HG03342 (cell line): ENCODE data around the gene CDH26.
"Not testable (repeated sequence)": the region's sequence is repeated elsewhere in the genome, so short reads cannot be mapped to it uniquely, and the experiment has no call there.

Source experiments
- ATAC-seq: cut with Tn5 transposase; IDR thresholded peaks from one replicate; pipeline ENCODE4 v1.9.1; 2021; ENCODE audit warnings: mild to moderate bottlenecking, moderate library complexity; ENCODE audit not compliant: unreplicated experiment

CDH26 gene

GRCh38 chr20:59940129-59940955, 17.9 kb upstream of the CDH26 start, which contains the start of the genes FAM217B and PPP1R3D:
FAM217B (plus strand) TSS chr20:59940389; CDS start chr20:59943944, 3,555 bp downstream.
PPP1R3D (minus strand) TSS chr20:59940305; CDS start chr20:59939931, 374 bp downstream.
- ATAC-seq, result peak; percentile 95

GRCh38 chr20:59940956-59941294, 17.3 kb upstream of the CDH26 start:
- peak; percentile 2 for ATAC-seq

- no peak for ATAC-seq
These were observed 16.0 kb upstream of the CDH26 start for GRCh38 chr20:59942245-59942644.

- no peak for ATAC-seq
These were observed 13.5 kb upstream of the CDH26 start for GRCh38 chr20:59944726-59945125.

- no peak for ATAC-seq
These were observed 13.0 kb upstream of the CDH26 start for GRCh38 chr20:59945175-59945574.

- ATAC-seq, result no peak
These were observed 12.5 kb upstream of the CDH26 start for GRCh38 chr20:59945731-59946130.

- ATAC-seq, result no peak
These were observed 10.8 kb upstream of the CDH26 start for GRCh38 chr20:59947376-59947775.

- no peak for ATAC-seq
These were observed 10.0 kb upstream of the CDH26 start for GRCh38 chr20:59948212-59948611.

GRCh38 chr20:59948828-59949720, 9.1 kb upstream of the CDH26 start:
- ATAC-seq, result no peak

GRCh38 chr20:59949911-59950310, 8.3 kb upstream of the CDH26 start:
- no peak for ATAC-seq

GRCh38 chr20:59954718-59955117, 3.5 kb upstream of the CDH26 start:
- no peak for ATAC-seq

GRCh38 chr20:59955131-59955796, 3.0 kb upstream of the CDH26 start:
- ATAC-seq, result no peak

- not testable (repeated sequence) for ATAC-seq
These were observed 655 bp upstream of the CDH26 start for GRCh38 chr20:59957568-59957967.

GRCh38 chr20:59958626-59959025, 403 bp downstream of the CDH26 start:
- no peak for ATAC-seq

- ATAC-seq, result no peak
These were observed 3.2 kb downstream of the CDH26 start for GRCh38 chr20:59961423-59961822.

- no peak for ATAC-seq
These were observed 3.9 kb downstream of the CDH26 start for GRCh38 chr20:59962155-59962554.

- ATAC-seq, result no peak
These were observed 8.2 kb downstream of the CDH26 start for GRCh38 chr20:59966428-59966827.

- ATAC-seq, result no peak
These were observed 13.2 kb downstream of the CDH26 start for GRCh38 chr20:59971428-59971827.

GRCh38 chr20:59972037-59972801, 14.0 kb downstream of the CDH26 start:
- no peak for ATAC-seq

- no peak for ATAC-seq
These were observed 18.0 kb downstream of the CDH26 start for GRCh38 chr20:59976156-59976782.
